GM19468 (cell line): ENCODE data around the gene PLD6.
"Not testable (repeated sequence)": the region's sequence is repeated elsewhere in the genome, so short reads cannot be mapped to it uniquely, and the experiment has no call there.

ENCODE experiments used
- ATAC-seq: cut with Tn5 transposase; IDR thresholded peaks from one replicate; pipeline ENCODE4 v1.9.1; 2021; ENCODE audit warnings: mild to moderate bottlenecking, moderate library complexity, moderate number of reproducible peaks; ENCODE audit not compliant: unreplicated experiment; ENCODE audit errors: extremely low read depth

The PLD6 gene

GRCh38 chr17:17159571-17159970 is 46.6 kb downstream of the PLD6 start:
- no peak for ATAC-seq

- not testable (repeated sequence) for ATAC-seq
Measured at GRCh38 chr17:17158506-17158905, 47.6 kb downstream of the PLD6 start.

GRCh38 chr17:17157041-17157440 is 49.1 kb downstream of the PLD6 start:
- ATAC-seq, result no peak

GRCh38 chr17:17156511-17156910 is 49.6 kb downstream of the PLD6 start:
- ATAC-seq, result no peak

- ATAC-seq, result no peak
Measured at GRCh38 chr17:17156107-17156506, 50.0 kb downstream of the PLD6 start.

GRCh38 chr17:17155568-17155967 is 50.6 kb downstream of the PLD6 start:
- ATAC-seq, result no peak

GRCh38 chr17:17154981-17155380 is 51.2 kb downstream of the PLD6 start:
- no peak for ATAC-seq

- no peak for ATAC-seq
Measured at GRCh38 chr17:17154556-17154955, 51.6 kb downstream of the PLD6 start.

GRCh38 chr17:17153709-17154108 is 52.4 kb downstream of the PLD6 start:
- ATAC-seq, result no peak

- ATAC-seq, result no peak
Measured at GRCh38 chr17:17153071-17153470, 53.1 kb downstream of the PLD6 start.

GRCh38 chr17:17152385-17152784 is 53.7 kb downstream of the PLD6 start:
- ATAC-seq, result no peak

- ATAC-seq, result no peak
Measured at GRCh38 chr17:17151962-17152361, 54.2 kb downstream of the PLD6 start.

- no peak for ATAC-seq
Measured at GRCh38 chr17:17151541-17151940, 54.6 kb downstream of the PLD6 start.

- no peak for ATAC-seq
Measured at GRCh38 chr17:17151055-17151454, 55.1 kb downstream of the PLD6 start.
